ENCODE data around the gene MVB12B.

MVB12B gene

GRCh38 chr9:126429190-126429589 is 102.6 kb downstream of the MVB12B start:
- H3K9me3 Mint-ChIP-seq: no peaks in the 10 kb centered on the region
- H3K4me3 Mint-ChIP-seq: no peak overlapping the region
- TF ChIP-seq, protein P1, sequence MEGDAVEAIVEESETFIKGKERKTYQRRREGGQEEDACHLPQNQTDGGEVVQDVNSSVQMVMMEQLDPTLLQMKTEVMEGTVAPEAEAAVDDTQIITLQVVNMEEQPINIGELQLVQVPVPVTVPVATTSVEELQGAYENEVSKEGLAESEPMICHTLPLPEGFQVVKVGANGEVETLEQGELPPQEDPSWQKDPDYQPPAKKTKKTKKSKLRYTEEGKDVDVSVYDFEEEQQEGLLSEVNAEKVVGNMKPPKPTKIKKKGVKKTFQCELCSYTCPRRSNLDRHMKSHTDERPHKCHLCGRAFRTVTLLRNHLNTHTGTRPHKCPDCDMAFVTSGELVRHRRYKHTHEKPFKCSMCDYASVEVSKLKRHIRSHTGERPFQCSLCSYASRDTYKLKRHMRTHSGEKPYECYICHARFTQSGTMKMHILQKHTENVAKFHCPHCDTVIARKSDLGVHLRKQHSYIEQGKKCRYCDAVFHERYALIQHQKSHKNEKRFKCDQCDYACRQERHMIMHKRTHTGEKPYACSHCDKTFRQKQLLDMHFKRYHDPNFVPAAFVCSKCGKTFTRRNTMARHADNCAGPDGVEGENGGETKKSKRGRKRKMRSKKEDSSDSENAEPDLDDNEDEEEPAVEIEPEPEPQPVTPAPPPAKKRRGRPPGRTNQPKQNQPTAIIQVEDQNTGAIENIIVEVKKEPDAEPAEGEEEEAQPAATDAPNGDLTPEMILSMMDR (IDR thresholded peaks at IDR 0.05; ENCODE audit: unreplicated experiment in 3 of 3): no peak
- peaks cover 22% of the 10 kb centered on the region for H3K36me3 Mint-ChIP-seq (ENCODE audit: low read depth)
- H3K27me3 Mint-ChIP-seq (ENCODE audit: low read depth): no peaks in the 10 kb centered on the region
- H3K4me1 Mint-ChIP-seq: peaks cover 6% of the 10 kb centered on the region
- no peak overlapping the region for H3K27ac Mint-ChIP-seq

- H3K27me3 Mint-ChIP-seq (ENCODE audit: low read depth): no peaks in the 10 kb centered on the region
- H3K9me3 Mint-ChIP-seq: no peaks in the 10 kb centered on the region
- TF ChIP-seq, protein P1 (IDR thresholded peaks at IDR 0.05; ENCODE audit: unreplicated experiment in 3 of 3): no peak
- no peak overlapping the region for H3K4me3 Mint-ChIP-seq
- H3K4me1 Mint-ChIP-seq: peaks cover 6% of the 10 kb centered on the region
- H3K36me3 Mint-ChIP-seq (ENCODE audit: low read depth): peaks cover 19% of the 10 kb centered on the region
- no peak overlapping the region for H3K27ac Mint-ChIP-seq
Measured at GRCh38 chr9:126430124-126430523, 103.5 kb downstream of the MVB12B start.

DNA sequence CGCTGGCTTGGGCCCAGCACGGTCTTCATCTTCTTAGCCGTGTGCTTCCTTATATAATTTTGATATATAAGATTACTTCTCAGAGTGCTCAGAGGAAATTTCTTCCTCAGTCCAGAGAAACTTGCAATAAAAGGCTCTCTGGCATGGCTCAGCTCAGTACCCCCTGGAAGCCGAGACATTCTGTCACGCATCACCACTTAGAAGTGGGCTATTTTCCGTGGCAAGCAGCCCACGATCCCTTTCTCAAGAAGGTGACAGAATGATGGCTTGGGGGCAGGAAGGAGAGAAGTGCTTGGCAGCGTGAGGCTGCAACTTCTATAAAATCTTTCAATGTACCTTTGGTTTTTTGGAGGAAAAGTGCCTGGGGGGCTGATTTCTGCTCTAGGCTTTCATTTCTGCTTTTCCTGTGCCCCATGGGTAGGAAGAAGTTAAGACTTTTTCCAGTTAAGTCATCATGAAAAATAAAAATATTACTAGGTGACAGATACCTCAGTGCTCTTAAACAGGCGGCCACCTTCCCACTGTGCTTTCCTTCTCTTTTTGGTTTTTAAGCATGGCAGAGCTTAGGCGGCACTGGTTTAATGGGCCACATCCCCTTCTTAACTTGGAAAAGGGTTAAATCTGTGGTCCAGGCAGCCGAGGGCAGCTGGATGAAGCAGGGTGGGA is 104.6 kb downstream of the MVB12B start:
- H3K4me1 Mint-ChIP-seq: peaks cover 6% of the 10 kb centered on the region
- no peak overlapping the region for H3K4me3 Mint-ChIP-seq
- TF ChIP-seq, protein P1 (IDR thresholded peaks at IDR 0.05; ENCODE audit: unreplicated experiment in 3 of 3): no peak
- no peaks in the 10 kb centered on the region for H3K27me3 Mint-ChIP-seq (ENCODE audit: low read depth)
- H3K9me3 Mint-ChIP-seq: no peaks in the 10 kb centered on the region
- H3K27ac Mint-ChIP-seq: no peak overlapping the region
- peaks cover 22% of the 10 kb centered on the region for H3K36me3 Mint-ChIP-seq (ENCODE audit: low read depth)

DNA sequence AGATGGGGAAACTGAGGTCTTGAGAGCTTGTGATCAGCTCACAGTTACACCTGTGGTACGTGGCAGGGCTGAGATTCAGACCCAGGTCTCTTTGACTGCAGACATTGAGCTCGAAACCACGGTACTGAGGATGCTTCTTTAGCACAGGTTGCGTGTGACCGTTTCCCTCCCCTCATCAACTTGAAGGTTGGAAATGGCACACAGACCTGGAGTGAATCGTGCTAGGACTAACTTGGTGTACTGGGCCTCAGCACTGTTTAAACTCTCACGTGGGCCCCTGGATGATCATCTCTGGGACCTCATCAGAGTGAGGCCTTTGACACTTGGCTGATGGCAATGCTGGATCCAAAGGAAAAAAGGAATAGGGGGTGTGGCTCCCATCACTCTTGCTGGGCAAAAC is 106.0 kb downstream of the MVB12B start:
- Mint-ChIP-seq H3K36me3 (ENCODE audit: low read depth) (peaks cover 22% of the 10 kb centered on the region), H3K9me3 (no peaks in the 10 kb centered on the region), H3K27me3 (ENCODE audit: low read depth) (no peaks in the 10 kb centered on the region), H3K4me3 (no peak overlapping the region), H3K27ac (no peak overlapping the region), H3K4me1 (peaks cover 5% of the 10 kb centered on the region)
- TF ChIP-seq, protein P1 (IDR thresholded peaks at IDR 0.05; ENCODE audit: unreplicated experiment in 3 of 3): no peak

- Mint-ChIP-seq H3K27me3 (ENCODE audit: low read depth) (no peaks in the 10 kb centered on the region), H3K27ac (no peak overlapping the region), H3K36me3 (ENCODE audit: low read depth) (peaks cover 18% of the 10 kb centered on the region), H3K4me1 (peaks cover 5% of the 10 kb centered on the region), H3K9me3 (no peaks in the 10 kb centered on the region), H3K4me3 (no peak overlapping the region)
- TF ChIP-seq, protein P1 (IDR thresholded peaks at IDR 0.05; ENCODE audit: unreplicated experiment in 3 of 3): no peak
Measured at GRCh38 chr9:126435105-126435504, 108.5 kb downstream of the MVB12B start.

- no peaks in the 10 kb centered on the region for H3K27me3 Mint-ChIP-seq (ENCODE audit: low read depth)
- peaks cover 18% of the 10 kb centered on the region for H3K36me3 Mint-ChIP-seq (ENCODE audit: low read depth)
- H3K9me3 Mint-ChIP-seq: no peaks in the 10 kb centered on the region
- H3K27ac Mint-ChIP-seq: no peak overlapping the region
- TF ChIP-seq, protein P1 (IDR thresholded peaks at IDR 0.05; ENCODE audit: unreplicated experiment in 3 of 3): no peak
- H3K4me1 Mint-ChIP-seq: peaks cover 5% of the 10 kb centered on the region
- H3K4me3 Mint-ChIP-seq: no peak overlapping the region
Measured at GRCh38 chr9:126435626-126436025, 109.0 kb downstream of the MVB12B start.

Measured in nephron (organoid).